Kidney (tissue), 14 donors: ENCODE data around the gene PGRMC2. TPM values are rescaled to one million over a fixed set of nuclear protein-coding genes. Genes with fewer than 3 reads are reported as not detected.

Experiments
- DNase-seq, 5 donors: peaks; one replicate each; pipeline ENCODE4 v3.0.0-alpha.2; 2013 to 2020
- FAIRE-seq: peaks from 2 replicates; lab custom pipeline; 2012; peaks lifted over from hg19 to GRCh38; lab: Jason Lieb, UNC
- H3K27ac ChIP-seq, 2 donors: one replicate each; pipeline ENCODE4 v1.7.0; 2013; ENCODE audit warnings: low read depth in 2 of 2, low read length in 2 of 2, inconsistent platforms in 1 of 2
- H3K27me3 ChIP-seq: one replicate; pipeline ENCODE4 v1.7.1; 2013; ENCODE audit warnings: low read length, inconsistent platforms; ENCODE audit not compliant: control insufficient read depth, insufficient read depth
- H3K36me3 ChIP-seq, 3 donors: one replicate each; pipeline versions ENCODE4 v1.7.0 to v1.7.1; 2013; ENCODE audit warnings: low read length in 3 of 3, control low read depth in 1 of 3, inconsistent platforms in 1 of 3; ENCODE audit not compliant: insufficient read depth in 3 of 3, control insufficient read depth in 2 of 3
- H3K4me1 ChIP-seq, 3 donors: one replicate each; pipeline versions ENCODE4 v1.7.0 to v1.7.1; 2013; ENCODE audit warnings: low read length in 3 of 3, inconsistent platforms in 1 of 3, low read depth in 1 of 3; ENCODE audit not compliant: control insufficient read depth in 2 of 3, insufficient read depth in 2 of 3
- H3K4me3 ChIP-seq, 3 donors: one replicate each; pipeline versions ENCODE4 v1.7.0 to v1.8.1; 2013; ENCODE audit warnings: low read length in 3 of 3, control low read depth in 1 of 3, inconsistent platforms in 1 of 3
- H3K9ac ChIP-seq, 3 donors: one replicate each; pipeline versions ENCODE4 v1.7.0 to v1.7.1; 2013; ENCODE audit warnings: low read length in 3 of 3, control low read depth in 1 of 3, inconsistent platforms in 1 of 3
- H3K9me3 ChIP-seq, 3 donors: one replicate each; pipeline versions ENCODE4 v1.7.0 to v1.7.1; 2013; ENCODE audit warnings: low read length in 3 of 3, control low read depth in 1 of 3, inconsistent platforms in 1 of 3; ENCODE audit not compliant: control insufficient read depth in 2 of 3, insufficient read depth in 1 of 3
- intact Hi-C: fragments of 100-400 bp; cut with DNase I; formaldehyde crosslinking; loops from one replicate; pipeline ENCODE4 v1.11.1; 2022
- polyA plus RNA-seq: library from polyadenylated mRNA; stranded (reverse); fragments of 350-450 nt; fragmentation: Illumina TruSeq; extraction: RNeasy Lipid Tissue Mini Kit (QIAGEN cat#74804); gene quantifications from one replicate; pipeline ENCODE4 v1.2.3, GENCODE V29; 2014; ENCODE audit warnings: low read depth, low replicate concordance; ENCODE audit not compliant: insufficient read depth
- total RNA-seq: library from RNA; stranded (reverse); fragmentation: NEBNext Ultra II Directional; extraction: Animal tissue kit (Norgen Biotek cat#: 25700); gene quantifications from one replicate; pipeline ENCODE4 v1.2.1, GENCODE V29; 2021
- TF ChIP-seq, protein P1 (sequence below): IDR thresholded peaks from 3 replicates; pipeline ENCODE4 v1.5.1; 2012; ENCODE audit warnings: mild to moderate bottlenecking, moderate library complexity, borderline replicate concordance; ENCODE audit not compliant: insufficient read depth; ENCODE audit errors: extremely low read depth
- donor health status: control.
- donor health status: control.
- donor health status: control.
- donor health status: control.
- donor health status: control.
- donor health status: DM: yes; HTN: yes; CAD: no.
- donor health status: Normal renal cell carcinoma (clear cell type).

Gene PGRMC2
- total and polyA plus RNA-seq, 2 donors from 2014 or later = 65.7 to 70.0 TPM

DNA sequence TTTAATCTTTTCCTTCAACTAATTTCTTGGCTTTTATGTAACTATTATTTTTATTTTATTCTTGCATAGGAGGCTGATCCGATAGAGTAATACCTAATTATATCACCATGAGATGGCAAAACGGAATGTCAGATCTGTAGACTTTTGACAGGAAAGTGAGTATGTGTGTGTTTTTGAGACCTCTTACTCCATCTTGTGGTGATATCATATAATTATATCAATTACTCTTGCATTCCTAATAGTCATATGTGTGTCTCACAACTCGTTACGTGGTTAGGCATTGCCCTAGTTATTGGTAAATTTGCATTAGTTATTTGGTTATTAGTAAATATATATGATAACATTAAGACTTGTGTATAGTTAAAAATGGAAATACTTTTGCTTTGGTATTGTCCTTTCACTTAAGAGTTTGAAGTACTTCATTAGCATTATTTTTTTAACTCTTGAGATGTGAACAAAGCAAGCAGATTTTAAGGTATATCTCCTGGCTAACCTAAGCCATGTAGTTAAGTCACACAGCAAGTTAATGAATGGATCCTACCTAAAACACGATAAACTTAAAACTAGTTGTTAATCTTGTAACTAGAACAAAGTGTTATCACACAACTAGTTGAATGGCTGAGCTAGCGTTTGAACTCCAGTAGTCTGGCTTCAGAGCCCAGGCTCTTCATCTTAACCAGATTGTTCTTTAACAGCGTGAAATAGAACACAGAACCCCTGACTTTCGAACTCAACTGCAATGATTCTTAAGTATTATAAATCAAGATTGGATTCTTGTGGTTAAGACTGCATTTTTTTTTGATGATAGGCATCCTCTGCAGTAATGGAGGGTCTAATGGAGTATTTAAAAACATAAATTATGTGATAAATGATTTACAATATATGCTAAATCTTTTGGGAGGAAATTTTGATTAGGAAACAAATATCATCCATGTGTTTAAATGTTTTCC, 67.1 kb downstream of the PGRMC2 start:
- H3K9ac ChIP-seq = no peak overlapping the region
- no peak overlapping the region for H3K27ac ChIP-seq
- no peaks in the 10 kb centered on the region for H3K4me1 ChIP-seq
- FAIRE-seq (peak; percentile 84), DNase-seq (peak in 2 of 5 donors; percentile 12 to 19)
- intact Hi-C loops = no loop called here
- H3K4me3 ChIP-seq = no peak overlapping the region
- H3K36me3 ChIP-seq = no peaks in the 10 kb centered on the region
- no peaks in the 10 kb centered on the region for H3K27me3 ChIP-seq
- TF ChIP-seq, protein P1, sequence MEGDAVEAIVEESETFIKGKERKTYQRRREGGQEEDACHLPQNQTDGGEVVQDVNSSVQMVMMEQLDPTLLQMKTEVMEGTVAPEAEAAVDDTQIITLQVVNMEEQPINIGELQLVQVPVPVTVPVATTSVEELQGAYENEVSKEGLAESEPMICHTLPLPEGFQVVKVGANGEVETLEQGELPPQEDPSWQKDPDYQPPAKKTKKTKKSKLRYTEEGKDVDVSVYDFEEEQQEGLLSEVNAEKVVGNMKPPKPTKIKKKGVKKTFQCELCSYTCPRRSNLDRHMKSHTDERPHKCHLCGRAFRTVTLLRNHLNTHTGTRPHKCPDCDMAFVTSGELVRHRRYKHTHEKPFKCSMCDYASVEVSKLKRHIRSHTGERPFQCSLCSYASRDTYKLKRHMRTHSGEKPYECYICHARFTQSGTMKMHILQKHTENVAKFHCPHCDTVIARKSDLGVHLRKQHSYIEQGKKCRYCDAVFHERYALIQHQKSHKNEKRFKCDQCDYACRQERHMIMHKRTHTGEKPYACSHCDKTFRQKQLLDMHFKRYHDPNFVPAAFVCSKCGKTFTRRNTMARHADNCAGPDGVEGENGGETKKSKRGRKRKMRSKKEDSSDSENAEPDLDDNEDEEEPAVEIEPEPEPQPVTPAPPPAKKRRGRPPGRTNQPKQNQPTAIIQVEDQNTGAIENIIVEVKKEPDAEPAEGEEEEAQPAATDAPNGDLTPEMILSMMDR = no peak
- no peaks in the 10 kb centered on the region for H3K9me3 ChIP-seq

Other genes starting within 250 kb of the PGRMC2 start
- 24.9 TPM for gene LARP1B, start 226.5 kb downstream of the PGRMC2 start, total RNA-seq
- 9.3 TPM for gene LARP1B, start 226.5 kb downstream of the PGRMC2 start, polyA plus RNA-seq